HG03135 (cell line): Measurements from ENCODE around the gene HS3ST2.
"Not testable (repeated sequence)": the region's sequence is repeated elsewhere in the genome, so short reads cannot be mapped to it uniquely, and the experiment has no call there.

Source experiments
- ATAC-seq: cut with Tn5 transposase; IDR thresholded peaks from one replicate; pipeline ENCODE4 v1.9.1; 2021; ENCODE audit warnings: mild to moderate bottlenecking, moderate library complexity; ENCODE audit not compliant: unreplicated experiment

The HS3ST2 gene

GRCh38 chr16:22929461-22929860, 115.5 kb downstream of the HS3ST2 start:
- ATAC-seq = no peak

DNA sequence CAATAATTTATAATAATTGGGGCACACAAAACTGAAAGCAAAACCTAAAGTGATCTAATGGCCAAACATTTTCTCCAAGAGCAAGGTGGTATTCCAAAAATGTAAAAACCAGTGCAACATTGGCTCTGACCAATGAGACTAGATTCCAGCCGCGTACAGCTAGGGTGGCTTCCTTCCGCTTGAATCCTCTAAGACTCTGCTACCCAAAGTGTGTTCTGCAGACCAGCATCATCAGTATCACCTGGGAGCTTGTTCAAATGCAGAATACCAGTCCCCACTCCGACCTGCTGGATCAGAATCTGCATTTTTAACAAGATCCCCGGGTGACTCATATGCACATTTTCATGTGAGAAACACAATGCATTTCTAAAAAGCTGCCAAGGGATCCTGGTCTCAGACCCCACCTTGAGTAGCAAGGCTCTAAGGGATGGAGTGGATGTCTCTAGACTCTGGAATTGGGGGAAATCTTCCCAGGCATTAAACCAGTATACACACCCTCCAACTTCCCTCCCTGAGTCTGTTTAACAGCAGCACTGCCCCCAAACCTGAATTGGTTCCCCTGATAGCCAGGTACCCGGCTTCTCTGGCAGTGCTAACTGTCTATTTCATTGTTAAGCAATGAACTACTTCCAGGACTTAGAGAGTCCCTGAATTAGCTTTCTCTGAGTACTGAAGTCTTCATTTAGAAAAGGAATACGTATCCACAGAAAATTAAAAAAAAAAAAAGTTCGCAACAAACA, 118.2 kb downstream of the HS3ST2 start:
- no peak for ATAC-seq

- ATAC-seq = no peak
These were observed 119.2 kb downstream of the HS3ST2 start for GRCh38 chr16:22933173-22933572.

GRCh38 chr16:22934786-22935185, 120.8 kb downstream of the HS3ST2 start:
- ATAC-seq = no peak

DNA sequence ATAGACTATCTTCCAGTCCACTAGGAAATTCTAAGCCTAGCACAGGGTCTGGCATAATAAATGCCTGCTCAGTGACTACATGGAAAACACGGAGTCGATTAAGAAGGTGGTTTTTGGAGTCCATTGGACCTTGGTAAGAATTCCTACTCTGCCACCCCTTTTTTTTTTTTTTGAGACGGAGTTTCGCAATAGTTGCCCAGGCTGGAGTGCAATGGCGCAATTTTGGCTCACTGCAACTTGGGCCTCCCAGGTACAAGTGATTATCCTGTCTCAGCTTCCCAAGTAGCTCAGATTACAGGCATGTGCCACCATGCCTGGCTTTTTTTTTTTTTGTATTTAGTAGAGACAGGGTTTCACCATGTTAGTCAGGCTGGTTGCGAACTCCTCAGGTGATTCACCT, 123.2 kb downstream of the HS3ST2 start:
- no peak for ATAC-seq

GRCh38 chr16:22938647-22939046, 124.7 kb downstream of the HS3ST2 start:
- no peak for ATAC-seq

- not testable (repeated sequence) for ATAC-seq
These were observed 125.9 kb downstream of the HS3ST2 start for GRCh38 chr16:22939744-22940363.

GRCh38 chr16:22941970-22942501, 128.1 kb downstream of the HS3ST2 start:
- ATAC-seq = no peak

- no peak for ATAC-seq
These were observed 128.8 kb downstream of the HS3ST2 start for GRCh38 chr16:22942811-22943210.

GRCh38 chr16:22945361-22945760, 131.4 kb downstream of the HS3ST2 start:
- no peak for ATAC-seq

DNA sequence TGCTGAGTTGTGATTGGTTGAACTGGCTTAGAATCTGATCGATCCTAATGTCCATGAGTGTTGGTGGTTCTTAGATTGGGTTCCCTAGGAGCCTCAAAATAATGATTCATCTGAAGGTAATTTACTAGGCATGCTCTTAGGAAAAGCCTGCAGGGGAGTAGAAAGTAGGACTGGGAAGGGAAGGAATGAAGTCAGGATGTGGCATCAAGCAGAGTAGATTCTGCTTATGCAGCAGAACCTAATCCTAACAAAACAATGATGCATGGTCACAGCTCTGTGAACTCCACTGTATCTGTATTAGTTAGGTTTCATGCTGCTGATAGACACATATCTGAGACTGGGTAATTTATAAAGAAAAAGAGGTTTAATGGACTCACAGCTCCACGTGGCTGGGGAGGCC, 132.5 kb downstream of the HS3ST2 start:
- no peak for ATAC-seq

DNA sequence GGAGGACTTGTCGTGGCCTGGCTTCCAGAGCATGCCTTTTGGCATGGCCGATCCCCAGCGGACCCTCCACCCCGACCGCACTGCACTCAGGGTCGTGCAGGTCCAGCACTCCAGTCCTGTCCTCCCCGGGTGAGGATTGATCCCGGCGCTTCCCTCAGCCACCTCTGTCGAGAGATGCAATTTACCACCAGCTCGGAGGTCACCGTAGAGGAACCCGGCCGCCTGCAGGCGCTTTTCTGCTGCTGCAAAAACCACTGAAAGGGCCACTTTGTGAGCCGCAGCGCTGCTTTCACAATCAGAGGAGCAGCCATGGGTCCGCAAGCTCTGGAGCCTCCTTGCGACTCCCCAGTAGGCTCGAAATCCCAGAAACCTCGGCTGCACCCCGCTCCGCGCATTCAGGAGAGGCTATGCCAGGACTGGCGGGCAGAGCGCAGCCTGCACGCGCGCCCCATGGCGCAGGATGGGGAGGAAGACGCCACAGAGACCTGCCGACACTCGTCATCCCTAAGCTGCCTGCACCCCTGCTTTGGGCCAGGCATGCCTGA, 134.2 kb downstream of the HS3ST2 start:
- no peak for ATAC-seq

DNA sequence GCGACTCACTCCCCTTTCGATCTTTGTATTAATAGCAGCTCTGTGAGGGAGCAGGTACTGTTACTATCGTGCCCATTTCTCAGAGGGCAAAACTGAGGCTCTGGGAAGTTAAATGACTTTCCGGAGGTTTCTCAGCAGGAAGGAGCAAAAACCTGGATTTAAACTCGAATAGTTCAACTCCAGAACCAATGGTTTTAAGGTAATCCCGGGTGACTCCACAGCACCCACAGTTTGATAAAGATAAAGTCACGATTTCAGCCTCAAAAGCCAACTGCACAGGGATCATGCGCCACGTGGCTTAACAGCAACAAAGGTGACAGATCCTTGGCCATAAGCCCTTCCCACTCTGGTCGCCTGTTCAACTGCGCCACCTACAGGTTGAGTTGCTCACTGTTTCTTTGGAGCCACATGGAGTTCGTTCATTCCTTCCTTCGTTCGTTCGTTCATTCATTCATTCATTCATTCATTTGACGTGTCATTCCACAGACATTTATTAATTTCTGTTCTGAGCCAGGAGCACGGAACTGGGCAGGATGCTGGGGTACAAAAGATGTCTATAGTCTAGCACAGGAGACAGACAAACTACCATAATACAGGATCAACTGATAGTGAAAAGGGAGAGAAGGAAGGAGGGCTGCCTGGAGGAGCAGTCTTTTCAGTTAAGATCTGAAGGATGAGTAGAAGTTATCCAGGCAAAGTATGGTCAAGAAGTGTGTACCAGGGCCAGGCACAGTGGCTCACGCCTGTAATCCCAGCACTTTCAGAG, 134.8 kb downstream of the HS3ST2 start:
- no peak for ATAC-seq

- ATAC-seq = no peak
These were observed 141.6 kb downstream of the HS3ST2 start for GRCh38 chr16:22955461-22956070.

DNA sequence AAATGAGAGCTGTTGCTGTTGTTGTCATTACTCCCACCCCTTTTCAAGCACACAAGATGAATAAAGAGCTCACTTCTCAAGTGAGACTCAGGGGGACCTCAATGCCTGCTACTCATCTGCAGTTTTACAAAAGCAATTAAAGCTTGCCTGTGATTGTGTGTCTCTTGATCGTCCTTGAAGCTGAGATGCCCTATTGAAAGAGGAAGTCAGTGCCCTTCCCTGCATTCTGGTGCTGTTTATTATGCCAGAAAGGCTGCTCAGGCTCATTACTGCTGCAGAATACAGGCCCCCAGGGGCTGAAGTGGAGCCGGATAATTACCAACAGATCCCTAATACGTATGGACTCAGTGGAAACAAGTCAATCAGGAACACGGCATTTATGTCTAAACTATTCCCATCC, 147.2 kb downstream of the HS3ST2 start:
- no peak for ATAC-seq

DNA sequence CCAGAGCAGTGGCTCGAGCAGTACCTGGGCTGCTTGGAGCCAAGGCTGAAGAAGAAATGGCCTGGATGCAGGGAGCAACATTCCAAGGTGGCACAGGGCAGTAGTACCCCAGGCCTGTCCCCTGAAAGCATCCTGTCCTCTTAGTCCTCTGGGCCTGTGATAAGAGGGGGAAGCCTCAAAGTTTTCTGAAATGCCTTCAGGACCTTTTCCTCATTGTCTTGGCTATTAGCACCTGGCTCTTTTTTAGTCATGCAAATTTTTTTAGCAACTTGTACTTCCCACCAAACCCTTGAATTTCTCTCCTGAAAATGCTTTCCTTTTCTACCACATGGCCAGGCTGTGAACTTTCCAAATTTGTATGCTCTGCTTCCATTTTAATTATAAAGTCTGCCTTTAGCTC, 148.9 kb downstream of the HS3ST2 start:
- no peak for ATAC-seq
